ENCODE results near the gene KRTAP19-1.

DNA sequence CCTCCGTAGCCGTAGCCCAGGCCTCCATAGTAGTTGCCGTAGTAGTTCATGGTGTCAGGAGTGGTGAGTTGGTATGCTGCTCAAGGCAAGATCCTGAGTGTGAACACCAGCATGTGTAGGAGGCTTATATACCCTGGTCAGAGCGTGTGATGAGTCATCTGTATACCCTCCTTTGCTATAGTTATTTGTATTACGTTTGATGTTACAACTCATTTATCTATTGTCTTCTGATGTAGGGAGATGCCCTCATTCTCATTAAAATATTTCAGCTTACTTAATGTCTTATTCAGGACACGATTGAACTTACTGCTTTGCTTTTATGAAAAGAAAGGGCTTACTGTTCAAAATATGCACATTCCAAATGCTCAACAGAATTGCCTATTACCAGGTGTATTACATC is 21.9 kb upstream of the KRTAP19-1 start, which contains the start of gene KRTAP19-5:
- TF ChIP-seq, protein P1, sequence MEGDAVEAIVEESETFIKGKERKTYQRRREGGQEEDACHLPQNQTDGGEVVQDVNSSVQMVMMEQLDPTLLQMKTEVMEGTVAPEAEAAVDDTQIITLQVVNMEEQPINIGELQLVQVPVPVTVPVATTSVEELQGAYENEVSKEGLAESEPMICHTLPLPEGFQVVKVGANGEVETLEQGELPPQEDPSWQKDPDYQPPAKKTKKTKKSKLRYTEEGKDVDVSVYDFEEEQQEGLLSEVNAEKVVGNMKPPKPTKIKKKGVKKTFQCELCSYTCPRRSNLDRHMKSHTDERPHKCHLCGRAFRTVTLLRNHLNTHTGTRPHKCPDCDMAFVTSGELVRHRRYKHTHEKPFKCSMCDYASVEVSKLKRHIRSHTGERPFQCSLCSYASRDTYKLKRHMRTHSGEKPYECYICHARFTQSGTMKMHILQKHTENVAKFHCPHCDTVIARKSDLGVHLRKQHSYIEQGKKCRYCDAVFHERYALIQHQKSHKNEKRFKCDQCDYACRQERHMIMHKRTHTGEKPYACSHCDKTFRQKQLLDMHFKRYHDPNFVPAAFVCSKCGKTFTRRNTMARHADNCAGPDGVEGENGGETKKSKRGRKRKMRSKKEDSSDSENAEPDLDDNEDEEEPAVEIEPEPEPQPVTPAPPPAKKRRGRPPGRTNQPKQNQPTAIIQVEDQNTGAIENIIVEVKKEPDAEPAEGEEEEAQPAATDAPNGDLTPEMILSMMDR (IDR thresholded peaks at IDR 0.05), result no peak
- TF ChIP-seq POLR2A (IDR thresholded peaks at IDR 0.05) (no peak), POLR2AphosphoS5 (IDR thresholded peaks at IDR 0.05) (no peak), EP300 (IDR thresholded peaks at IDR 0.05) (no peak)

All from upper lobe of left lung (tissue), 4 donors.